ENCODE measurements around the gene DAB1.

The DAB1 gene

DNA sequence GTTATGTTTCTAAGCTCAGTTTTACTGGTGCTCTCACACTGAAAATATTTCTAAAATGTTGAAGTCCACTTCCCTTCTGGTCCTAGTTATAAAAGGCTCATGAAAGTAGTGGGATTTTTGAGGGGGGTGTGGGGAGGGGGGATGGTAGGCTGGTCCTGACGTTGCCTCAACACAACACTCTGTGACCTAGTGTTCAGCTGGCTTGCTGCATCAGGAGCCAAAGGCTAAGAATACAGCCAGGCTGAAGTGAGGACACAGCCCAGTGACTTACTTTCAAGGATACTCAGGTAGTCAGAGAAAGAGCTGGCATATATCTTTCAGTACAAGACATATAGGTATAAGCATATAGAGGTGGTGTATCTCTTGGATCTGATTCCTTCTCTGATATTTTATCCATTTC is 306.1 kb downstream of the DAB1 start:
- ChIA-PET POLR2A (ENCODE audit: low non-redundant PET) (no interaction called here), CTCF (interaction anchor here (0.6 to 0.9 kb wide), 2 partner anchors 13 to 482 kb away, joined by 4 to 5 read pairs; no protein-coding TSS in a partner anchor)
- no peak overlapping the region for H3K27ac ChIP-seq
- DNase-seq (ENCODE audit: low spot score), result no peak
- TF ChIP-seq, protein P1, sequence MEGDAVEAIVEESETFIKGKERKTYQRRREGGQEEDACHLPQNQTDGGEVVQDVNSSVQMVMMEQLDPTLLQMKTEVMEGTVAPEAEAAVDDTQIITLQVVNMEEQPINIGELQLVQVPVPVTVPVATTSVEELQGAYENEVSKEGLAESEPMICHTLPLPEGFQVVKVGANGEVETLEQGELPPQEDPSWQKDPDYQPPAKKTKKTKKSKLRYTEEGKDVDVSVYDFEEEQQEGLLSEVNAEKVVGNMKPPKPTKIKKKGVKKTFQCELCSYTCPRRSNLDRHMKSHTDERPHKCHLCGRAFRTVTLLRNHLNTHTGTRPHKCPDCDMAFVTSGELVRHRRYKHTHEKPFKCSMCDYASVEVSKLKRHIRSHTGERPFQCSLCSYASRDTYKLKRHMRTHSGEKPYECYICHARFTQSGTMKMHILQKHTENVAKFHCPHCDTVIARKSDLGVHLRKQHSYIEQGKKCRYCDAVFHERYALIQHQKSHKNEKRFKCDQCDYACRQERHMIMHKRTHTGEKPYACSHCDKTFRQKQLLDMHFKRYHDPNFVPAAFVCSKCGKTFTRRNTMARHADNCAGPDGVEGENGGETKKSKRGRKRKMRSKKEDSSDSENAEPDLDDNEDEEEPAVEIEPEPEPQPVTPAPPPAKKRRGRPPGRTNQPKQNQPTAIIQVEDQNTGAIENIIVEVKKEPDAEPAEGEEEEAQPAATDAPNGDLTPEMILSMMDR (conservative IDR thresholded peaks at IDR 0.05; ENCODE audit: low read depth), result no peak

- H3K27ac ChIP-seq, result no peak overlapping the region
- DNase-seq (ENCODE audit: low spot score), result no peak
- CTCF ChIA-PET, result interaction anchor here (0.9 kb wide), 1 partner anchor 483 kb away, joined by 4 read pairs; no protein-coding TSS in a partner anchor
- TF ChIP-seq, protein P1 (conservative IDR thresholded peaks at IDR 0.05; ENCODE audit: low read depth), result no peak
- POLR2A ChIA-PET (ENCODE audit: low non-redundant PET), result no interaction called here
Observed at GRCh38 chr1:57116871-57117270, 307.0 kb downstream of the DAB1 start.

GRCh38 chr1:57115030-57115614 is 308.7 kb downstream of the DAB1 start:
- POLR2A ChIA-PET (ENCODE audit: low non-redundant PET), result no interaction called here

DNA sequence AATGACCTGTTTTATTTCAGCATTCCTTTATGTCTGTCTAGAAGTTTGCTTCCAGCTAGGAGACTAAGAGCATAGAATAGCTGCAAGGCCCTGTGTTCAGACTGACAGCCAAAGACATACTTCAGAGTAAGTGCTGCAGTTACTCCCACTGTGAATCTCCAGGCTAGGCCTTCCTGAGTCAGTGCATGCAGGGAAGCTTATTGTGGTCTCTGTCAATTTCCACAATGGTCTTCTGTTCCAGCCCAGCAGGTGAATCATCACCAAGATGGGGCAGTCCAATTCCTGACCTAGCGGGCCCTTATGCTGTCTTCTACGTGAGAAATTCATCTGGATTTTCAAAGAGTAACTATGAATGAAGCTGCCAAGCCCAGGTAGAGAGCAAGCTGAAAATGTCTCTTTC is 311.7 kb downstream of the DAB1 start:
- TF ChIP-seq, protein P1 (conservative IDR thresholded peaks at IDR 0.05; ENCODE audit: low read depth), result no peak
- ChIA-PET CTCF (no interaction called here), POLR2A (ENCODE audit: low non-redundant PET) (no interaction called here)
- no peak for DNase-seq (ENCODE audit: low spot score)
- H3K27ac ChIP-seq, result no peak overlapping the region

More at GRCh38 chr1:57115030-57115614, 308.7 kb downstream of the DAB1 start:
- DNase-seq (ENCODE audit: low spot score), result no peak
- TF ChIP-seq, protein P1 (conservative IDR thresholded peaks at IDR 0.05; ENCODE audit: low read depth), result no peak
- H3K27ac ChIP-seq, result no peak overlapping the region
- CTCF ChIA-PET, result no interaction called here

DNA sequence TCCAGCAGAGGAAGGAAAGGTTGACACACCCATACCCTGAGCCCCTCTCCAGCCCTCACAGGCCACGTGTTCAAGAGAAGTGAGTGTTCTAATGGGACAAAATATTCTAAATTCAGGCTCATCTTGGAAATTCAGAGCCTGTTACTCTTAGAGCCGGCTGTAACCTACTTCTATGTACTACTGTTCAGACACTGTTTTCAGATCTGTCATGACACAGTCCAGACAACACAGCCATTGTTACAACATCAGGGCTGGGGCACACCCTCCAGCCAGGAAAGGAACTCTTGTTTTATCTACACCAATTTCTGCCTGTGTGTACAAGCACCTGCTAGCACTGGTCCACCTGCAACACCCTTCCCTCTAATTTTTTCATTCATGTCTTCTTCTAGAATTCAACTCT is 312.7 kb downstream of the DAB1 start:
- ChIA-PET POLR2A (ENCODE audit: low non-redundant PET) (no interaction called here), CTCF (no interaction called here)
- no peak overlapping the region for H3K27ac ChIP-seq
- TF ChIP-seq, protein P1 (conservative IDR thresholded peaks at IDR 0.05; ENCODE audit: low read depth), result no peak
- DNase-seq (ENCODE audit: low spot score), result no peak

GRCh38 chr1:57109883-57110282 is 314.0 kb downstream of the DAB1 start:
- no peak overlapping the region for H3K27ac ChIP-seq
- no peak for DNase-seq (ENCODE audit: low spot score)
- POLR2A ChIA-PET (ENCODE audit: low non-redundant PET), result no interaction called here
- TF ChIP-seq, protein P1 (conservative IDR thresholded peaks at IDR 0.05; ENCODE audit: low read depth), result no peak
- CTCF ChIA-PET, result no interaction called here
